H9 (cell line): Measurements from ENCODE around the gene THOC5. TPM values are rescaled to one million over a fixed set of nuclear protein-coding genes. Genes with fewer than 3 reads are reported as not detected.

Experiments used
- DNase-seq: peaks from one replicate; pipeline ENCODE4 v3.0.0-alpha.2; 2017
- H2AFZ ChIP-seq: one replicate; pipeline ENCODE4 v1.6.1; 2013; ENCODE audit warnings: mild to moderate bottlenecking, low read length, control low read depth, moderate library complexity
- H2AK5ac ChIP-seq: 2 replicates; pipeline ENCODE4 v1.6.1; 2013; ENCODE audit warnings: low read length, control low read depth, mixed read lengths; ENCODE audit not compliant: insufficient read length
- H2BK120ac ChIP-seq: one replicate; pipeline ENCODE4 v1.6.1; 2013; ENCODE audit warnings: low read depth, mild to moderate bottlenecking, low read length, control low read depth, inconsistent platforms; ENCODE audit not compliant: poor library complexity, severe bottlenecking
- H2BK12ac ChIP-seq: 2 replicates; pipeline ENCODE4 v1.6.1; 2013; ENCODE audit warnings: low read length, control low read depth, mixed read lengths, low read depth; ENCODE audit not compliant: insufficient read length
- H2BK15ac ChIP-seq: 2 replicates; pipeline ENCODE4 v1.6.1; 2013; ENCODE audit warnings: low read depth, low read length, control low read depth
- H2BK20ac ChIP-seq: one replicate; pipeline ENCODE4 v1.6.1; 2013; ENCODE audit warnings: low read depth, mild to moderate bottlenecking, low read length, control low read depth, inconsistent platforms; ENCODE audit not compliant: poor library complexity, severe bottlenecking
- H2BK5ac ChIP-seq: 2 replicates; pipeline ENCODE4 v1.6.1; 2013; ENCODE audit warnings: low read length, control low read depth, mixed read lengths; ENCODE audit not compliant: insufficient read length
- H3K14ac ChIP-seq: 2 replicates; pipeline ENCODE4 v1.6.1; 2013; ENCODE audit warnings: low read length, control low read depth; ENCODE audit not compliant: insufficient read depth
- H3K18ac ChIP-seq: 2 replicates; pipeline ENCODE4 v1.6.1; 2013; ENCODE audit warnings: low read depth, mild to moderate bottlenecking, mixed read lengths, low read length, control low read depth; ENCODE audit not compliant: insufficient read length
- H3K23ac ChIP-seq: 2 replicates; pipeline ENCODE4 v1.6.1; 2013; ENCODE audit warnings: low read length, control low read depth, mixed read lengths, low read depth; ENCODE audit not compliant: insufficient read length
- H3K23me2 ChIP-seq: 2 replicates; pipeline ENCODE4 v1.6.1; 2013; ENCODE audit warnings: low read depth, mild to moderate bottlenecking, mixed read lengths, low read length, control low read depth; ENCODE audit not compliant: insufficient read length, poor library complexity, severe bottlenecking
- H3K27ac ChIP-seq: 2 replicates; pipeline ENCODE4 v1.5.1; 2013; ENCODE audit warnings: low read length, control low read depth, mixed read lengths, low read depth; ENCODE audit not compliant: insufficient read length
- H3K27me3 ChIP-seq: 2 replicates; pipeline ENCODE4 v1.6.1; 2013; ENCODE audit warnings: low read length, control low read depth, inconsistent platforms; ENCODE audit not compliant: insufficient read depth
- H3K4ac ChIP-seq: 2 replicates; pipeline ENCODE4 v1.6.1; 2013; ENCODE audit warnings: low read depth, mild to moderate bottlenecking, control low read depth, inconsistent platforms, low read length, moderate library complexity
- H3K4me1 ChIP-seq: 2 replicates; pipeline ENCODE4 v1.6.1; 2013; ENCODE audit warnings: low read length, control low read depth, inconsistent platforms; ENCODE audit not compliant: insufficient read depth
- H3K4me2 ChIP-seq: 2 replicates; pipeline ENCODE4 v1.6.1; 2013; ENCODE audit warnings: low read length, control low read depth, mixed read lengths; ENCODE audit not compliant: insufficient read length, insufficient read depth
- H3K56ac ChIP-seq: 2 replicates; pipeline ENCODE4 v1.6.1; 2013; ENCODE audit warnings: low read depth, mild to moderate bottlenecking, mixed read lengths, low read length, control low read depth; ENCODE audit not compliant: insufficient read length
- H3K79me1 ChIP-seq: 2 replicates; pipeline ENCODE4 v1.6.1; 2013; ENCODE audit warnings: low read depth, mild to moderate bottlenecking, moderate library complexity, low read length, control low read depth, inconsistent platforms; ENCODE audit not compliant: insufficient read depth, poor library complexity, severe bottlenecking
- H3K79me2 ChIP-seq: 2 replicates; pipeline ENCODE4 v1.6.1; 2013; ENCODE audit warnings: low read length, control low read depth, inconsistent platforms; ENCODE audit not compliant: insufficient read depth
- H3K9ac ChIP-seq: 2 replicates; pipeline ENCODE4 v1.6.1; 2013; ENCODE audit warnings: low read length, control low read depth, mixed read lengths; ENCODE audit not compliant: insufficient read length; ENCODE audit errors: extremely low read depth
- H3K9me3 ChIP-seq: one replicate; pipeline ENCODE4 v1.6.1; 2013; ENCODE audit warnings: low read depth, low read length, inconsistent platforms; ENCODE audit not compliant: control insufficient read depth
- H3T11ph ChIP-seq: one replicate; pipeline ENCODE4 v1.6.1; 2013; ENCODE audit warnings: mild to moderate bottlenecking, low read length, control low read depth, inconsistent platforms
- H4K20me1 ChIP-seq: one replicate; pipeline ENCODE4 v1.6.1; 2013; ENCODE audit not compliant: control insufficient read depth, insufficient read length, insufficient read depth
- H4K5ac ChIP-seq: 2 replicates; pipeline ENCODE4 v1.6.1; 2013; ENCODE audit warnings: low read depth, mild to moderate bottlenecking, mixed read lengths, low read length, control low read depth; ENCODE audit not compliant: insufficient read length
- H4K8ac ChIP-seq: replicated peaks from 2 replicates; pipeline ENCODE4 v1.6.1; 2013; ENCODE audit warnings: low read length, control low read depth, mixed read lengths, low read depth; ENCODE audit not compliant: insufficient read length
- H4K91ac ChIP-seq: 2 replicates; pipeline ENCODE4 v1.6.1; 2013; ENCODE audit warnings: low read depth, mild to moderate bottlenecking, moderate library complexity, mixed read lengths, low read length, control low read depth; ENCODE audit not compliant: insufficient read length
- H3K27ac Mint-ChIP-seq, 3 experiments: 2 replicates in 2 of 3; 3 replicates in 1 of 3; pipeline ENCODE4 v1.8.0; 2020 to 2021; ENCODE audit warnings: mixed read lengths in 3 of 3, mild to moderate bottlenecking in 1 of 3, moderate library complexity in 1 of 3
- H3K27me3 Mint-ChIP-seq: 2 replicates; pipeline ENCODE4 v1.8.0; 2021; ENCODE audit warnings: low read depth, mild to moderate bottlenecking, moderate library complexity, mixed read lengths
- H3K36me3 Mint-ChIP-seq, 3 experiments: 2 replicates in 2 of 3; 3 replicates in 1 of 3; pipeline ENCODE4 v1.8.0; 2020 to 2021; ENCODE audit warnings: low read depth in 3 of 3, mixed read lengths in 3 of 3; ENCODE audit not compliant: insufficient read depth in 1 of 3
- H3K4me1 Mint-ChIP-seq, 2 experiments: 2 replicates each; pipeline ENCODE4 v1.8.0; 2020; ENCODE audit warnings: mixed read lengths in 2 of 2
- H3K4me3 Mint-ChIP-seq, 2 experiments: 2 replicates in 1 of 2; 3 replicates in 1 of 2; pipeline ENCODE4 v1.8.0; 2020 to 2021; ENCODE audit warnings: mild to moderate bottlenecking in 2 of 2, mixed read lengths in 2 of 2, moderate library complexity in 1 of 2
- H3K9me3 Mint-ChIP-seq, 2 experiments: 2 replicates in 1 of 2; 3 replicates in 1 of 2; pipeline ENCODE4 v1.8.0; 2020; ENCODE audit warnings: mild to moderate bottlenecking in 2 of 2, mixed read lengths in 2 of 2, moderate library complexity in 1 of 2
- CTCF ChIP-seq: fragments of 200-600 bp; sonication (generic); conservative IDR thresholded peaks from 3 replicates; pipeline ENCODE4 v1.8.0; 2021; ENCODE audit warnings: antibody characterized with exemption, mild to moderate bottlenecking
- total RNA-seq: library from RNA; stranded (reverse); gene quantifications from 2 replicates; pipeline ENCODE4 v1.2.1, GENCODE V29; 2021

THOC5 gene
- total RNA-seq, 1 experiment from 2014 or later, result 71.8 TPM

DNA sequence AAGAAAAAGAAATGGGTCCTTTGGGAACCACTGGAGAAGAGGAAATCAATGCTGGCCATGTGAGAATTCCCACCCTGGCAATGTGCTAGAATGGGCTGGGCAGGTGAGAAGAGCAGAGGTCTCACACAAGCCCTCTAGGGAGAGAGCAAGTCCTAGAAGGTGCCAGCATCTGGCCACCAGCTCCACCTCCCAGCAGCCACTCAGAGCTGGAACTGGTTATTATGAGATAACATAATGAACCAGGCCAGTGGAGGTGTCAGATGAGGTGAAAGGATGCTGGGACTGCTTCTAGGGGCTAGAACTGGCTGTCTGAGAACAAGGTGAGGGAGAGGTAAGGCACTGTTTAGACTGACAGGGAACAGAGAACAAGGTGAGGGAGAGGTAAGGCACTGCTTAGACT lies 44.3 kb downstream of the THOC5 start:
- no peaks in the 10 kb centered on the region for H3K79me2 ChIP-seq
- H3K9ac ChIP-seq, result no peak overlapping the region
- no peak overlapping the region; a peak in 1 of 7 replicates for H3K27ac Mint-ChIP-seq
- no peaks in the 10 kb centered on the region for H3K9me3 Mint-ChIP-seq
- H3K4me1 ChIP-seq, result no peaks in the 10 kb centered on the region
- no peaks in the 10 kb centered on the region for H3K27me3 ChIP-seq
- no peak overlapping the region for H2BK120ac ChIP-seq
- peaks cover 24 to 71% (median 70%) of the 10 kb centered on the region in 3 experiments; a peak in 6 of 7 replicates for H3K36me3 Mint-ChIP-seq
- no peak for TF ChIP-seq CTCF
- no peak overlapping the region for H3K56ac ChIP-seq
- no peaks in the 10 kb centered on the region for H3K23me2 ChIP-seq
- no peak overlapping the region for H3K23ac ChIP-seq
- H3K79me1 ChIP-seq, result no peaks in the 10 kb centered on the region
- no peaks in the 10 kb centered on the region for H3K9me3 ChIP-seq
- no peak overlapping the region for H3K4me3 Mint-ChIP-seq
- DNase-seq, result no peak
- no peaks in the 10 kb centered on the region for H3K27me3 Mint-ChIP-seq
- H2BK12ac ChIP-seq, result no peak overlapping the region
- H4K5ac ChIP-seq, result no peak overlapping the region
- no peak overlapping the region for H3K18ac ChIP-seq
- no peak overlapping the region for H2BK15ac ChIP-seq
- H4K91ac ChIP-seq, result no peak overlapping the region
- H3T11ph ChIP-seq, result no peak overlapping the region
- no peak overlapping the region for H2BK20ac ChIP-seq
- H2AK5ac ChIP-seq, result no peak overlapping the region
- H3K4me2 ChIP-seq, result no peak overlapping the region
- H2BK5ac ChIP-seq, result peak overlapping the region; percentile 60
- no peak overlapping the region for H2AFZ ChIP-seq
- H4K20me1 ChIP-seq, result no peaks in the 10 kb centered on the region
- no peak overlapping the region for H3K14ac ChIP-seq
- H3K4me1 Mint-ChIP-seq, result no peaks in the 10 kb centered on the region
- no peak overlapping the region for H4K8ac ChIP-seq
- no peak overlapping the region for H3K27ac ChIP-seq
- H3K4ac ChIP-seq, result no peak overlapping the region
